ENCODE measurements around the gene ZFP42. TPM values are rescaled to one million over a fixed set of nuclear protein-coding genes. Genes with fewer than 3 reads are reported as not detected.

The ZFP42 gene
- total RNA-seq, 1 experiment from 2014 or later, result 0.12 TPM

DNA sequence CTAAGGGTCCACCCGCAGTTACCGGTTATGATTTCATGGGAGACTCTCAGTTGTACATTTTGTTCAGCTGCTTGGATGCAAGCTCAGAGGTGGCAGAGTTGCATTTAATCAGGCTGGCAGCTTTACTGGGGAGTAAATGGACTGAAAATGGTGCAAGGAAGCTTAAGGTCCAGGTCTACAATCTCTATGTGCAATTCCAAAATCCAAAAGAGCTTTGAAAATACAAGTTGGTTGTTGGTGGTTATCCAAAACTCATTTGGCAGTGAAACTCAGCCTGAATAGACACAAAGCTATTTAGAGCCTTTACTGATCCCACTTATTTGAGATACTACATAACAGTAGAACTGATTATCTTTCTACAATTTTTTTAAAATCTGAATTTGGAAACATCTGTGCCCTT is 11.8 kb upstream of the ZFP42 start:
- no peaks in the 10 kb centered on the region for H3K9me3 ChIP-seq (ENCODE audit: control insufficient read depth in 1 of 2, insufficient read depth in 1 of 2, low read depth in 1 of 2, low read length in 2 of 2)
- no peak for ATAC-seq
- intact Hi-C loops (cut with micrococcal nuclease), result no loop called here
- ChIA-PET RAD21 (ENCODE audit: low non-redundant PET in 1 of 2, low total read pairs in 2 of 2, uncharacterized antibody in 2 of 2, unreplicated experiment in 2 of 2) (no interaction called here), CTCF (no interaction called here), POLR2A (no interaction called here)
- no peaks in the 10 kb centered on the region for H3K79me2 ChIP-seq (ENCODE audit: insufficient read depth, low read length)
- no peak overlapping the region for H3K4me2 ChIP-seq (ENCODE audit: low read length)
- H3K9ac ChIP-seq (ENCODE audit: low read length), result no peak overlapping the region
- H3K9me2 ChIP-seq (ENCODE audit: insufficient read depth), result no peaks in the 10 kb centered on the region
- H3K27ac ChIP-seq (ENCODE audit: low read depth, low read length), result no peak overlapping the region
- H2AFZ ChIP-seq (ENCODE audit: low read depth, low read length, poor library complexity, severe bottlenecking), result no peak overlapping the region
- TF ChIP-seq, protein P1, sequence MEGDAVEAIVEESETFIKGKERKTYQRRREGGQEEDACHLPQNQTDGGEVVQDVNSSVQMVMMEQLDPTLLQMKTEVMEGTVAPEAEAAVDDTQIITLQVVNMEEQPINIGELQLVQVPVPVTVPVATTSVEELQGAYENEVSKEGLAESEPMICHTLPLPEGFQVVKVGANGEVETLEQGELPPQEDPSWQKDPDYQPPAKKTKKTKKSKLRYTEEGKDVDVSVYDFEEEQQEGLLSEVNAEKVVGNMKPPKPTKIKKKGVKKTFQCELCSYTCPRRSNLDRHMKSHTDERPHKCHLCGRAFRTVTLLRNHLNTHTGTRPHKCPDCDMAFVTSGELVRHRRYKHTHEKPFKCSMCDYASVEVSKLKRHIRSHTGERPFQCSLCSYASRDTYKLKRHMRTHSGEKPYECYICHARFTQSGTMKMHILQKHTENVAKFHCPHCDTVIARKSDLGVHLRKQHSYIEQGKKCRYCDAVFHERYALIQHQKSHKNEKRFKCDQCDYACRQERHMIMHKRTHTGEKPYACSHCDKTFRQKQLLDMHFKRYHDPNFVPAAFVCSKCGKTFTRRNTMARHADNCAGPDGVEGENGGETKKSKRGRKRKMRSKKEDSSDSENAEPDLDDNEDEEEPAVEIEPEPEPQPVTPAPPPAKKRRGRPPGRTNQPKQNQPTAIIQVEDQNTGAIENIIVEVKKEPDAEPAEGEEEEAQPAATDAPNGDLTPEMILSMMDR (IDR thresholded peaks at IDR 0.05 in 2 of 3, conservative IDR thresholded peaks at IDR 0.05 in 1 of 3; ENCODE audit: borderline replicate concordance in 1 of 3, insufficient read depth in 1 of 3, low read depth in 2 of 3, low read length in 2 of 3), result no peak
- TF ChIP-seq ZNF274 (IDR thresholded peaks at IDR 0.05; ENCODE audit: low read depth, low read length), result no peak
- TF ChIP-seq SIN3A (IDR thresholded peaks at IDR 0.05; ENCODE audit: low read depth), result no peak
- no peak for TF ChIP-seq RAD21 (IDR thresholded peaks at IDR 0.05; ENCODE audit: low read depth)
- no peak for TF ChIP-seq POLR2A (IDR thresholded peaks at IDR 0.05; ENCODE audit: borderline replicate concordance, extremely low read depth, insufficient read depth, insufficient read length)
- TF ChIP-seq, protein P2, sequence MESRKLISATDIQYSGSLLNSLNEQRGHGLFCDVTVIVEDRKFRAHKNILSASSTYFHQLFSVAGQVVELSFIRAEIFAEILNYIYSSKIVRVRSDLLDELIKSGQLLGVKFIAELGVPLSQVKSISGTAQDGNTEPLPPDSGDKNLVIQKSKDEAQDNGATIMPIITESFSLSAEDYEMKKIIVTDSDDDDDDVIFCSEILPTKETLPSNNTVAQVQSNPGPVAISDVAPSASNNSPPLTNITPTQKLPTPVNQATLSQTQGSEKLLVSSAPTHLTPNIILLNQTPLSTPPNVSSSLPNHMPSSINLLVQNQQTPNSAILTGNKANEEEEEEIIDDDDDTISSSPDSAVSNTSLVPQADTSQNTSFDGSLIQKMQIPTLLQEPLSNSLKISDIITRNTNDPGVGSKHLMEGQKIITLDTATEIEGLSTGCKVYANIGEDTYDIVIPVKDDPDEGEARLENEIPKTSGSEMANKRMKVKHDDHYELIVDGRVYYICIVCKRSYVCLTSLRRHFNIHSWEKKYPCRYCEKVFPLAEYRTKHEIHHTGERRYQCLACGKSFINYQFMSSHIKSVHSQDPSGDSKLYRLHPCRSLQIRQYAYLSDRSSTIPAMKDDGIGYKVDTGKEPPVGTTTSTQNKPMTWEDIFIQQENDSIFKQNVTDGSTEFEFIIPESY (IDR thresholded peaks at IDR 0.05; ENCODE audit: extremely low read depth, insufficient replicate concordance, low read length), result no peak
- TF ChIP-seq CEBPB (IDR thresholded peaks at IDR 0.05; ENCODE audit: low read depth), result no peak
- no peak for TF ChIP-seq EGR1 (IDR thresholded peaks at IDR 0.05; ENCODE audit: low read depth)
- no peak overlapping the region for H3K4me3 ChIP-seq (replicated peaks in 1 of 2; ENCODE audit: low read depth in 1 of 2, low read length in 2 of 2)
- BruUV-seq (replicated peaks), result no TSS peak
- DNase-seq (ENCODE audit: low read depth, low spot score), result no peak
- no peaks in the 10 kb centered on the region for H4K20me1 ChIP-seq (ENCODE audit: insufficient read depth)
- H3K36me3 ChIP-seq (ENCODE audit: control insufficient read depth in 1 of 2, insufficient read depth in 2 of 2, low read length in 2 of 2), result no peaks in the 10 kb centered on the region
- no peaks in the 10 kb centered on the region for H3K27me3 ChIP-seq (ENCODE audit: insufficient read depth, low read length)
- no peaks in the 10 kb centered on the region for H3K4me1 ChIP-seq (ENCODE audit: control insufficient read depth in 1 of 2, insufficient read depth in 2 of 2, low read length in 2 of 2)
